GM20000 (cell line): ENCODE measurements around the gene ZNF829.

Source experiments
- DNase-seq: peaks from one replicate; pipeline ENCODE4 v3.0.0; 2012; ENCODE audit warnings: low spot score
- TF ChIP-seq, protein P1 (sequence below): IDR thresholded peaks from 2 replicates; pipeline ENCODE4 v1.5.1; 2012; ENCODE audit warnings: mild to moderate bottlenecking, control low read depth; ENCODE audit errors: extremely low read depth, missing control alignments

The ZNF829 gene

DNA sequence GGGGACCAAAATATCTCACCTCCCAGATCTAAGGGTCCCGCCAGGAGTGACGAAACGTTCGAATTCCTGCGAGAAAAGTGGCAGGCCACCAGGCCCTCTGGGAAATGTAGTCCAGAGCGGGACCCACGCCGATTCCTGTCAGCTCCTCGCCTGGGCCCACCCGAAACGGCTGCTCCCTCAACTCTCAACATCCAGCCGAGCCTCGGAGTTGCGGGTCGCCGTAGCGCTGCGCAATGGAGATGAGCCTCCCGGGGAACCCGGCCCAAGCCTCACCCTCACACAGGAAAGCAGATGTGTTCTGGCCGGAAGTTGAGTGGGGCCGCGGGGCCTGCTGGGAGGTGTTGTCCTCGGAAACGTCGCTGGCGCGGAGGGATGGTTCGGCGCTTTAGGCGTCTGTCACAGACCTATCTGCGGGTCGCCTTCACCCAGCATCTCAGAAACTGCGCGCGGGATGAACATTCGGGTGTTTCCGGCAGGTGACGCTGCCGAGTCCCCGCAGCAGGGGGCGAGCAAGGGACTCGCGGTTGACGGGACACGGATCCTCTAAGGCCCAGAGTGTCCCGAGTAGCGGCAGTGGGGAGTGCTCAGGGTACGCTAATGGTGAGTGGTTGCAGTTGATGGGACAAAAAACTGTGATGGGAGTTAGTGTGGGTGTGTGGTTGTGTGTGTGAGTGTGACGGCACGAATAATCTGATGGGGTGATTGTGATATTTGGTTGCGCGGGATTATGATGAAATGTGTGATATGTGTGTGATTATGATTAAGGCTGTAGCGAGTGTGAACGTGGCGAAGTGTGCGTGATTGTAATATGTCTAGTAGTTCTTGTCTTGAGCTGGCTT lies at the start of gene ZNF829, which contains the start of gene ZNF568:
TSS of gene ZNF829 (minus strand) at position 300 of the 839 bp plus-strand sequence. CDS start 1,124 bp downstream, outside the sequence.
TSS of gene ZNF568 (plus strand) at position 341 of the 839 bp plus-strand sequence. CDS start 6,439 bp downstream, outside the sequence.
- TF ChIP-seq, protein P1, sequence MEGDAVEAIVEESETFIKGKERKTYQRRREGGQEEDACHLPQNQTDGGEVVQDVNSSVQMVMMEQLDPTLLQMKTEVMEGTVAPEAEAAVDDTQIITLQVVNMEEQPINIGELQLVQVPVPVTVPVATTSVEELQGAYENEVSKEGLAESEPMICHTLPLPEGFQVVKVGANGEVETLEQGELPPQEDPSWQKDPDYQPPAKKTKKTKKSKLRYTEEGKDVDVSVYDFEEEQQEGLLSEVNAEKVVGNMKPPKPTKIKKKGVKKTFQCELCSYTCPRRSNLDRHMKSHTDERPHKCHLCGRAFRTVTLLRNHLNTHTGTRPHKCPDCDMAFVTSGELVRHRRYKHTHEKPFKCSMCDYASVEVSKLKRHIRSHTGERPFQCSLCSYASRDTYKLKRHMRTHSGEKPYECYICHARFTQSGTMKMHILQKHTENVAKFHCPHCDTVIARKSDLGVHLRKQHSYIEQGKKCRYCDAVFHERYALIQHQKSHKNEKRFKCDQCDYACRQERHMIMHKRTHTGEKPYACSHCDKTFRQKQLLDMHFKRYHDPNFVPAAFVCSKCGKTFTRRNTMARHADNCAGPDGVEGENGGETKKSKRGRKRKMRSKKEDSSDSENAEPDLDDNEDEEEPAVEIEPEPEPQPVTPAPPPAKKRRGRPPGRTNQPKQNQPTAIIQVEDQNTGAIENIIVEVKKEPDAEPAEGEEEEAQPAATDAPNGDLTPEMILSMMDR = peak; percentile 59
- DNase-seq = peak; percentile 83

DNA sequence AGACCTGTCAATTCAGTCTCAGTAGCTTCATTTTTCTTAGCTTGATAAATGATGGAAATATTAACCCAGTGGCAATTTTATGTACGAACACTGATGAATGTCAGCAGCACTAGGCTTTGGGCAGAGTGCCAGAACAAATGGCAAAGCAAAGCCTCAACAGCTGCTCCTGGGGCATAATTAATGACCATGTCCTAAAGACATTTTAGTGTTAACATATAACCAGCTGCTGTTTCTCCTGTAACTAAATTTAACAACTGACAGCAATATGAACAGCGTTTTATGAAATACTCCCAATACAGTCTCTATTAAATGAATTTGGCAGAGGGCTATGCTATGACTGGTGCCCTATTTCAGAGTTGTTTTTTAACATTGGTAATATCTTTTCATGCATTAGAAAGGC lies 47.2 kb upstream of the ZNF829 start:
- TF ChIP-seq, protein P1 = no peak
- DNase-seq = no peak

DNA sequence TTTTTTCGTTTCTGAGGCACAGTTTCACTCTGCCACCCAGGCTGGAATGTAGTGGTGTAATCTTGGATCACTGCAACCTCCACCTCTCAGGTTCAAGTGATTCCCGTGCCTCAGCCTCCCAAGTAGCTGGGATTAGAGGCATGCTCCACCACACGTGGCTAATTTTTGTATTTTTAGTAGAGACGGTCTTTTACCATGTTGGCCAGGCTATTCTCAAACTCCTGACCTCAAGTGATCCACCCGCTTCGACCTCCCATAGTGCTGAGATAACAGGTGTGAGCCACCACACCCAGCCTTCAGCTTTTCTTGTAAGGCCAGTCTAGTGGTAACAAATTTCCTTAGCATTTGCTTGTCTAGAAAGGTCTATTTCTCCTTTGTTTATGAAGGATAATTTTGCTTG lies 46.3 kb upstream of the ZNF829 start:
- DNase-seq = no peak
- TF ChIP-seq, protein P1 = no peak

DNA sequence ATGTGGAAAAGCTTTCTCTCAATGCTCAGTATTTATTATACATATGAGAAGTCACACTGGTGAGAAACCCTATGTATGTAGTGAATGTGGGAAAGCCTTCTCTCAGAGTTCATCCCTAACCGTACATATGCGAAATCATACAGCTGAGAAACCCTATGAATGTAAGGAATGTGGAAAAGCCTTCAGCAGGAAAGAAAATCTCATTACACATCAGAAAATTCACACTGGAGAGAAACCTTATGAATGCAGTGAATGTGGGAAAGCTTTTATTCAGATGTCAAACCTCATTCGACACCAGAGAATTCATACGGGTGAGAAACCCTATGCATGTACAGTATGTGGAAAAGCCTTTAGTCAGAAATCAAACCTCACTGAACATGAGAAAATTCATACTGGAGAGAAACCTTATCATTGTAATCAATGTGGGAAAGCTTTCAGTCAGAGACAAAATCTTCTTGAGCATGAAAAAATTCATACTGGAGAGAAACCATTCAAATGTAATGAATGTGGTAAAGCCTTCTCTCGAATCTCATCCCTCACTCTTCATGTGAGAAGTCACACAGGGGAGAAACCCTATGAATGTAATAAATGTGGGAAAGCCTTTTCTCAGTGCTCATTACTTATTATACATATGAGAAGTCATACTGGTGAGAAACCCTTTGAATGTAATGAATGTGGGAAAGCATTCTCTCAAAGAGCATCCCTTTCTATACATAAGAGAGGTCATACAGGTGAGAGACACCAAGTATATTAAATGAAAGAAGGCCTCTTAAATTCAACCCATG lies 34.4 kb upstream of the ZNF829 start:
- TF ChIP-seq, protein P1 = no peak
- DNase-seq = no peak

DNA sequence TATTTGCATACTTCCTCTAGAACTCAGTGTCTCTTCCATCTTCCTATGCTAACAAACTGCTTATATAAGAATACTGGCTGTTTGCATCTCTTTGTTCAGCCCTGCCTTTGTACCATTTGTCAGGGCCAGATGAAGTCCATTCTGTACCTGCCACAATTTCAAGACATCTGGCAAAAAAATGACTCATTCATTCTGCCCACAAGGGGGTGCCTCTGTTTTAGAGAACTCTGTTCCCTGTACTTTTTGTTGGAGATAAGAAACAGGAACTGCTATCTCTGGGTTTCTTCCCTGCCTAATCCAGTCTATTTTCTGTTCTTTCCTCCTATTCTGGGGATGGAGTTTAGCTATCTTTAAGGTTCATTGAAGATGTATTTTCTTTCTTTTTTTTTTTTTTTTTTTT lies 23.1 kb upstream of the ZNF829 start:
- DNase-seq = no peak
- TF ChIP-seq, protein P1 = no peak

DNA sequence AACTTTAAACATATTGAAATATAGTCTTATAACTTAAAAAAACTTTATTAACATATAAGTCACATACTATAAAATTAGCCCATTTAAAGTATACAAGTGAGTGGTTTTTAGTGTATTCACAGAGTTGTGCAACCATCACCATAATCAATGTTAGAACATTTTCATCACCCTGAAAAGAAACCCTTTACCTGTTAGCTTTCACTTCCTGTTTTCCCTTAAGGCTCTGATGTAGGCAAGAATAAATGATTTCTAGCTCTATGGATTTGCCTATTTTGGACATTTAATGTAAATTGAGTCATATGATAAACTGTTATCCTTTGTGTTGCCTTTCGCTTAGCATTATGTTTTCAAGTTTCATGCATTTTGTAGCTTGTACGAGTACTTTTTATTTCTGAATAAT lies 15.6 kb upstream of the ZNF829 start:
- no peak for DNase-seq
- TF ChIP-seq, protein P1 = no peak

DNA sequence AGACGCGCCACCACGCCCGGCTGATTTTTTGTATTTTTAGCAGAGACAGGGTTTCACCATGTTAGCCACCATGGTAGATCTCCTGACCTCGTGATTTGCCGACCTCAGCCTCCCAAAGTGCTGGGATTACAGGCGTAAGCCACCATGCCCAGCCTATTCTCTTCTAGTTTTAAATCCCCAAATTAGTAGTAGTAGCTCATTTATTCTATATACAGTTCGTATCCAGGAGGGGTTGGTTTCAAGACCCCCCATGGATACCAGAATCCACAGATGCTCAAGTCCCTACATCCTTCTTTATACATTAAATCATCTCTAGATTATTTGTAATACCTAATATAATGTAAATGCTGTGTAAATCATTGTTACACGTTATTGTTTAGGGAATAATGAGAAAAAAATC lies 2.0 kb upstream of the ZNF829 start:
- no peak for DNase-seq
- TF ChIP-seq, protein P1 = no peak
